Measurements from ENCODE around the gene CXCR4.
"Not testable (repeated sequence)": the region's sequence is repeated elsewhere in the genome, so short reads cannot be mapped to it uniquely, and the experiment has no call there.

Gene CXCR4

DNA sequence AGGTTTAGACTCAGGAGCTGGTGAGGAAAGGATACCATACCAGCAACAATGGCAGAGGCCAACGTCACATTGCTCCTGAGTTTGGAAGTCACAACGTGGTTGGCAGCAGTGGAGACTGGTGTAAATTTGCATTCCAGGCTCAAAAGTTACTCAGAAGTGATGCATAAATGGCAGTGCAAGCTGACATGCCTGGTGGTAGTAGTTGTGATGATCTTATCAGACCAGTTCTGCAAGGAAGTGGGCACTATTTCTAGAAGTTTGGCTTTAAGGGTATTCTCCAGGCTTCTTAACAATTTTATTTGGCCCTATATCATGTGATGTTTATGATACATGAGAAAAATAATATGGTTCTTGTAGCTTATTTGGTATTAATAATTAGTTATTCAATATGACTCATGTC lies 37.8 kb downstream of the CXCR4 start:
- DNase-seq (ENCODE audit: extremely low read depth in 1 of 2, low read depth in 1 of 2): no peak

- no peak for DNase-seq (ENCODE audit: extremely low read depth in 1 of 2, low read depth in 1 of 2)
These were observed 40.8 kb downstream of the CXCR4 start for GRCh38 chr2:136077107-136077506.

DNA sequence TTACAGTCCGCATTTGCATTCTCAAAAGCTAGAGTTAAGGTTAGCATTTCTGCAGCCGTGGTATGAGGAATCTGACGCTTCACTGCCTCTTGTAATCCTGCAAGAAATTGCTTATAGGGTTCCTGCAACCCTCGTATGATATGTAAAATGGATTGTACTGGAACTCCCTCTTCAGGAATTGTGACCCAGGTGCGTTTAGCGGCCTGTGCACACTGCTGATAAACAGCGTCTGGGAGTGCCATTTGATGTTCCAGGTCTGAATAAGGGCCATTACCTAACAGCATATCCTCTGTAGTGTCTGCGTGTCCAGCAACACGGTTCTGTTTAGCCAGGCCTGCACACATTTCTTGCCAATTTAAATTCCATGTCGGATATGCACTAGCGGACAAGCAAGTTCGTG lies 42.5 kb downstream of the CXCR4 start:
- DNase-seq (ENCODE audit: extremely low read depth in 1 of 2, low read depth in 1 of 2): no peak

DNA sequence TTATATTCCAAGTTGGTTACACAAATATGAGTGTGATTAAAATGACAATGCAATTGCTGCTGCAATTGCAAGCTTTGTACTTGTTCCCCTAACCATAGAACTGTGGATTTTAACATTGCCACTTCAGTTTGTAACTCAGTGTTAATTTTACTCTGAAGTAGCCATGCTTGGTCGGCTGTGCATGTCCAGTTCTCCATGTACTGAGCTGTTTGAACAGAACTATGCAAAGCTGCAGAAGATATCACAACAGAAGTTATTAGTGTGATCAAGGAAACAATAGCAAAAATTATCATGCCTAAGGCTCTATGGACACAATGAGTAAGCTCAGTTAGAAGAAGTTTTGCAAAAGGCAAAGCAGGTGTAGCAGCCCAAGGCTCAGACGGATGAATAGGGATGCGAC lies 45.3 kb downstream of the CXCR4 start:
- no peak for DNase-seq (ENCODE audit: extremely low read depth in 1 of 2, low read depth in 1 of 2)

- DNase-seq (ENCODE audit: extremely low read depth in 1 of 2, low read depth in 1 of 2): not testable (repeated sequence)
These were observed 46.1 kb downstream of the CXCR4 start for GRCh38 chr2:136071887-136072286.

DNA sequence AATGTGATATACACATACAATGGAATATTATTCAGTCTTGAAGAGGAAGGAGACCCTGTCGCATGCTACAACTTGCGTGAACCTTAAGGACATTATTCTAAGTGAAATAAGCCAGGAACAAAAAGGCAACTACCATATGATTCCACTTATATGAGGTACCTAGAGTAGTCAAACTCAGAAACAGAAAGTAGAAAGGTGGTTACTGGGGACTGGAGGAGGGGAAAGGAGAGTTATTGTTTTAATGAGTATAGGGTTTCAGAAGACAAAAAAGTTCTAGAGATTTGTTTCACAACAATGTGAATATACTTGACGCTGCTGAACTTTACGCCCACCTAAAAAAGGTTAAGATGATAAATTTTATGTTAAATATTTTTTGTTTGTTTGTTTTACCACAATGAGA lies 47.0 kb downstream of the CXCR4 start:
- no peak for DNase-seq (ENCODE audit: extremely low read depth in 1 of 2, low read depth in 1 of 2)

DNA sequence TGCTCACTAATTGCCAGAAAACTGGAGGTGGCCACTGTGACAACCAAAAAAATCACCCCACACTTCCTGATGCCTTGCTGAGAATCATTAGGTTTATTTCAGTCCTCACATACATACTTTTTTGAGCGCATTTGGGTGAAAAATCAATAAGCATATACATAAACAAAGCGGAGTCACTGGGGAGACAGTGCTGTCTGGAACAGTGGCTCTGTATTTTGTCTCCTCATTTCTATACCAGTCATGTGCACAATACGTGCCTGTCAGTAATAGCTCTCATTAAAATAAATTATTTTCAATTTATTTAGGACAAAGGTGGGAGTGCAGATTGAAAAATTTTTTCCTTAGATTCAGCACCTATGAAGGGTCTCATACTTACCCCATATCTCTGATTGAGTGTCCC lies 48.2 kb downstream of the CXCR4 start:
- DNase-seq (ENCODE audit: extremely low read depth in 1 of 2, low read depth in 1 of 2): no peak

DNA sequence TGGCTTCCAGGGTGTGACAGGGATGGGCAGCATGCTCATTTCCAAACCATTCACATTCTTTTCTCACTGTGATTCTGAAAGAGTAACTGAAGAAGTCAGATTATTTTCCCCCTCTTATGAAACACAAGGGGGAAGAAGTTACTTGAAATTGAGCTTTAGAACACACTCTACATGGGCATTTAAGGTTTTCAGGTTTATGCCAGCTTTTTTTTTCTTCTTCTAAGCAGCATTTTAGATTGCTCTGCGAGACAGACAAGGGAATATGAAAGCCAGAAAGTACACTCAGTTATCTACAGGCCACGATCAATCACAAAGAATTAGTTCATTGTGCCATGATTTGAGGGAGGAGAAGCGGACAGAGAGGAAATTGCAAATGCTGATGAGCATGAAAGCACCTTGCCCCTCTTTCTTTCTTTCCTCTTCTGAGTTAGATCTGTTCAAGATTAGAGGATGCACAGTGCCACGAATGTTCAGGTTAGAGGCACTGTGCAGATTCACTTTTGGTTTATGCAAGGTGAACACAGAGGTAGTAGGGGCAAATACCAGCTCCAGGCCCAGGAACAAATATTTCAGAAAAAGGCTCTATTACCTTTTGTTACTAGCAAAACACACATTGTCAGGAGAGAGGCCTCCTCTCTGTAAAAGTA lies 49.2 kb downstream of the CXCR4 start:
- DNase-seq (ENCODE audit: extremely low read depth in 1 of 2, low read depth in 1 of 2): no peak

GRCh38 chr2:136067897-136068580 lies 49.9 kb downstream of the CXCR4 start:
- DNase-seq (ENCODE audit: extremely low read depth in 1 of 2, low read depth in 1 of 2): no peak

- no peak for DNase-seq (ENCODE audit: extremely low read depth in 1 of 2, low read depth in 1 of 2)
These were observed 50.5 kb downstream of the CXCR4 start for GRCh38 chr2:136067459-136067858.

GRCh38 chr2:136065907-136066306 lies 52.0 kb downstream of the CXCR4 start:
- DNase-seq (ENCODE audit: extremely low read depth in 1 of 2, low read depth in 1 of 2): no peak

DNA sequence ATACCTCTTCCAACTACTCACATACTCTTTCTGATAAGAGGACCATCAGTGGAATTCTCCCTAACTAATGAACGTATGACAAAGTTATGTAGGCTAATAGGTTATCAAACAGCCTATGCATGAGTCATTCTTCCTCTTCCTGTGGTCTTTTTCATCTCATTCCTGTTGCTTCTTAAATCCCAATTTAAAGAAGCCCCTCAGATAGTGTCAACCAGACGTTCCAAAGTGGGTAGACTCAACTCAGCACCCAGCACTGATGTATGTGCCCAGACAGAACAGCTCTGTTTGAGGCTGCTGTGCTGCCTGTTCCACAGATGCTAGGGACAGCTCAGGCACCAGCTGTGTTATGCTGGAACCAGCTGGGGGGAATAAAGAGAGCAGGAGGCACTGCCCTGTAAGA lies 52.6 kb downstream of the CXCR4 start:
- no peak for DNase-seq (ENCODE audit: extremely low read depth in 1 of 2, low read depth in 1 of 2)

Data from activated CD8-positive, alpha-beta memory T cell treated with anti-CD3 and anti-CD28 coated beads for 1 hour (primary cell).